Stimulated activated CD8-positive, alpha-beta memory T cell treated with anti-CD3 and anti-CD28 coated beads, Interleukin-12 subunit alpha, Interleukin-12 subunit beta, amount 100 ng/mL, for 4 hours (primary cell): ENCODE measurements around the gene ACE.

ENCODE experiments used
- DNase-seq: peaks from one replicate; pipeline ENCODE4 v3.0.0-alpha.2; 2020; ENCODE audit warnings: low read depth

ACE gene

GRCh38 chr17:63516910-63517824 lies 40.3 kb downstream of the ACE start:
- DNase-seq: no peak

- no peak for DNase-seq
These were observed 41.1 kb downstream of the ACE start for GRCh38 chr17:63517825-63518534.

- DNase-seq: no peak
These were observed 42.4 kb downstream of the ACE start for GRCh38 chr17:63519116-63519881.

- DNase-seq: no peak
These were observed 43.4 kb downstream of the ACE start for GRCh38 chr17:63519972-63520882.

- no peak for DNase-seq
These were observed 46.5 kb downstream of the ACE start, which contains the start of gene KCNH6 for GRCh38 chr17:63523253-63523855. Gene KCNH6, plus strand, starts transcription at chr17:63523358. Its CDS starts 56 bp downstream, at chr17:63523414.

- DNase-seq: no peak
These were observed 47.2 kb downstream of the ACE start for GRCh38 chr17:63524051-63524450.

- DNase-seq: no peak
These were observed 48.5 kb downstream of the ACE start for GRCh38 chr17:63525190-63525946.

GRCh38 chr17:63526861-63527260 lies 50.0 kb downstream of the ACE start:
- DNase-seq: no peak

GRCh38 chr17:63528183-63528582 lies 51.3 kb downstream of the ACE start:
- DNase-seq: no peak

GRCh38 chr17:63529711-63530556 lies 53.1 kb downstream of the ACE start:
- no peak for DNase-seq

- no peak for DNase-seq
These were observed 53.7 kb downstream of the ACE start for GRCh38 chr17:63530557-63531021.

- no peak for DNase-seq
These were observed 54.4 kb downstream of the ACE start for GRCh38 chr17:63531022-63531965.

GRCh38 chr17:63533433-63534077 lies 56.7 kb downstream of the ACE start:
- no peak for DNase-seq

GRCh38 chr17:63534078-63534570 lies 57.3 kb downstream of the ACE start:
- no peak for DNase-seq

GRCh38 chr17:63534816-63535455 lies 58.1 kb downstream of the ACE start:
- no peak for DNase-seq

- DNase-seq: no peak
These were observed 58.8 kb downstream of the ACE start for GRCh38 chr17:63535640-63536039.

GRCh38 chr17:63537001-63537400 lies 60.1 kb downstream of the ACE start:
- DNase-seq: no peak
